A673 (cell line): ENCODE data around the gene RAP2B. TPM values are rescaled to one million over a fixed set of nuclear protein-coding genes. Genes with fewer than 3 reads are reported as not detected.
"Not testable (repeated sequence)": the region's sequence is repeated elsewhere in the genome, so short reads cannot be mapped to it uniquely, and the experiment has no call there.

Experiments used
- BruUV-seq: library from RNA; stranded (reverse); fragments of 400-500 nt; replicated peaks from 2 replicates; lab custom pipeline; 2021; lab: Mats Ljungman, UMichigan
- CTCF ChIA-PET: fragments of 300-600 bp; sonication (Branson Sonifier 250); formaldehyde crosslinking; loops from one replicate; lab custom pipeline; 2022; ENCODE audit warnings: antibody characterized with exemption; lab: Charles Lee
- POLR2A ChIA-PET: fragments of 300-600 bp; sonication (Branson Sonifier 250); formaldehyde crosslinking; loops from one replicate; lab custom pipeline; 2022; ENCODE audit warnings: antibody characterized with exemption; ENCODE audit not compliant: low non-redundant PET; lab: Charles Lee
- DNase-seq: peaks from one replicate; pipeline ENCODE4 v3.0.0-alpha.2; 2015; ENCODE audit warnings: low spot score
- H3K27ac ChIP-seq: fragments of 200-600 bp; sonication (generic); 2 replicates; pipeline ENCODE4 v1.5.1; 2016; ENCODE audit warnings: mixed run types, low read depth, mild to moderate bottlenecking, mixed read lengths, antibody characterized with exemption, low read length; ENCODE audit not compliant: poor library complexity, severe bottlenecking
- H3K27me3 ChIP-seq: fragments of 200-600 bp; sonication (generic); replicated peaks from 2 replicates; pipeline ENCODE4 v1.6.1; 2017; ENCODE audit warnings: mixed run types, low read depth, mild to moderate bottlenecking, mixed read lengths, antibody characterized with exemption, low read length; ENCODE audit not compliant: insufficient read depth, poor library complexity
- H3K36me3 ChIP-seq: fragments of 200-600 bp; sonication (generic); 2 replicates; pipeline ENCODE4 v1.6.1; 2016; ENCODE audit warnings: mixed run types, mild to moderate bottlenecking, mixed read lengths, antibody characterized with exemption, low read length; ENCODE audit not compliant: insufficient read depth, poor library complexity, severe bottlenecking
- H3K4me1 ChIP-seq: fragments of 200-600 bp; sonication (generic); 2 replicates; pipeline ENCODE4 v1.6.1; 2017; ENCODE audit warnings: mixed run types, mild to moderate bottlenecking, mixed read lengths, antibody characterized with exemption, low read length; ENCODE audit not compliant: insufficient read depth, poor library complexity, severe bottlenecking
- H3K4me3 ChIP-seq: fragments of 200-600 bp; sonication (generic); 2 replicates; pipeline ENCODE4 v1.5.1; 2016; ENCODE audit warnings: low read depth, mixed run types, mild to moderate bottlenecking, mixed read lengths, low read length; ENCODE audit not compliant: poor library complexity, severe bottlenecking
- H3K9me3 ChIP-seq: fragments of 200-600 bp; sonication (generic); 2 replicates; pipeline ENCODE4 v1.6.1; 2016; ENCODE audit warnings: mixed run types, low read depth, mild to moderate bottlenecking, mixed read lengths, antibody characterized with exemption, low read length; ENCODE audit not compliant: poor library complexity, severe bottlenecking
- EZH2 ChIP-seq: fragments of 200-600 bp; sonication (generic); IDR thresholded peaks from 2 replicates; pipeline ENCODE4 v1.6.1; 2017; ENCODE audit warnings: borderline replicate concordance, low read depth, mild to moderate bottlenecking, mixed read lengths, antibody characterized with exemption, low read length; ENCODE audit not compliant: poor library complexity, severe bottlenecking
- intact Hi-C: fragments of 100-400 bp; cut with micrococcal nuclease; formaldehyde crosslinking; loops from one replicate; pipeline ENCODE4 v1.10.0; 2022; ENCODE audit not compliant: unreplicated experiment
- total RNA-seq: library from RNA; stranded (reverse); gene quantifications from 2 replicates; pipeline ENCODE4 v1.2.3, GENCODE V29; 2021
- TF ChIP-seq, protein P1 (sequence below): fragments of 300-800, 200-600 bp; sonication (generic); conservative IDR thresholded peaks from 2 replicates; pipeline ENCODE4 v1.5.1; 2017; ENCODE audit warnings: low read depth, mild to moderate bottlenecking, antibody characterized with exemption, low read length, moderate library complexity, mixed read lengths

The RAP2B gene
- total RNA-seq, 1 experiment from 2014 or later = 15.8 TPM

DNA sequence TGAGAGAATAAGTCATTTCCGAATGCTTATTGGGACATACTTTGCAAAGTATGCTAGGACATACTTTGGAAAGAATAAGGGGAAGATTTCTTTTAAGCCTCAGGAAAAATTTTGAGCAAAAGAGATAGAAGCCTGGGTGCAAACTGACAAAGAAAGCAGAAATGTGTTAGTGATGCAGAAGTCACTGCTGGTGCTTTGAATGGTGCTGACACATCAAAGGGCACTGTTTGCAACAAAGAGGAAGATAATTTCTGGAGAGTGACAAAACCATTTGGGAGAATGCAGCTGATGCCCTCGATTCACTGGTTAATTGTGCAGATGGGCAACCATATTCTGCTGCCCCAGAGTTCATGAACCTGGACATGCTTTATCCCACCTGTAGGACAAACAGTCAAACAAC is 11.0 kb upstream of the RAP2B start:
- no peaks in the 10 kb centered on the region for H3K4me1 ChIP-seq
- TF ChIP-seq, protein P1, sequence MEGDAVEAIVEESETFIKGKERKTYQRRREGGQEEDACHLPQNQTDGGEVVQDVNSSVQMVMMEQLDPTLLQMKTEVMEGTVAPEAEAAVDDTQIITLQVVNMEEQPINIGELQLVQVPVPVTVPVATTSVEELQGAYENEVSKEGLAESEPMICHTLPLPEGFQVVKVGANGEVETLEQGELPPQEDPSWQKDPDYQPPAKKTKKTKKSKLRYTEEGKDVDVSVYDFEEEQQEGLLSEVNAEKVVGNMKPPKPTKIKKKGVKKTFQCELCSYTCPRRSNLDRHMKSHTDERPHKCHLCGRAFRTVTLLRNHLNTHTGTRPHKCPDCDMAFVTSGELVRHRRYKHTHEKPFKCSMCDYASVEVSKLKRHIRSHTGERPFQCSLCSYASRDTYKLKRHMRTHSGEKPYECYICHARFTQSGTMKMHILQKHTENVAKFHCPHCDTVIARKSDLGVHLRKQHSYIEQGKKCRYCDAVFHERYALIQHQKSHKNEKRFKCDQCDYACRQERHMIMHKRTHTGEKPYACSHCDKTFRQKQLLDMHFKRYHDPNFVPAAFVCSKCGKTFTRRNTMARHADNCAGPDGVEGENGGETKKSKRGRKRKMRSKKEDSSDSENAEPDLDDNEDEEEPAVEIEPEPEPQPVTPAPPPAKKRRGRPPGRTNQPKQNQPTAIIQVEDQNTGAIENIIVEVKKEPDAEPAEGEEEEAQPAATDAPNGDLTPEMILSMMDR = no peak
- TF ChIP-seq EZH2 = no peak
- no peak for DNase-seq
- BruUV-seq = no TSS peak
- CTCF ChIA-PET = no interaction called here
- no peaks in the 10 kb centered on the region for H3K36me3 ChIP-seq
- POLR2A ChIA-PET = no interaction called here
- no peaks in the 10 kb centered on the region for H3K9me3 ChIP-seq
- H3K27me3 ChIP-seq = no peaks in the 10 kb centered on the region
- intact Hi-C loops = no loop called here
- no peak overlapping the region for H3K27ac ChIP-seq
- no peak overlapping the region for H3K4me3 ChIP-seq

DNA sequence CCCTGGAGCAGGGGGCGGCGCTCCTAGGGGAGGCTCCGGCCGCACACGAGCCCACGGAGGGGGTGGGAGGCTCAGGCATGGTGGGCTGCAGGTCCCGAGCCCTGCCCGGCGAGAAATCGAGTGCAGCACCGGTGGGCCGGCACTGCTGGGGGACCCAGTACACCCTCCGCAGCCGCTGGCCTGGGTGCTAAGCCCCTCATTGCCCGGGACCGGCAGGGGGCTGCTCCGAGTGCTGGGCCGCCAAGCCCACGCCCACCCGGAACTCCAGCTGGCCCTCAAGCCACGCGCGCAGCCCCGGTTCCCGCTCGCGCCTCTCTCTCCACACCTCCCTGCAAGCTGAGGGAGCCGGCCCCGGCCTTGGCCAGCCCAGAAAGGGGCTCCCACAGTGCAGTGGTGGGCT is 6.2 kb upstream of the RAP2B start:
- H3K36me3 ChIP-seq, DNase-seq, BruUV-seq, H3K4me1 ChIP-seq, CTCF ChIA-PET, H3K27ac ChIP-seq, H3K9me3 ChIP-seq, POLR2A ChIA-PET, H3K4me3 ChIP-seq, intact Hi-C loops, H3K27me3 ChIP-seq: not testable (repeated sequence)

DNA sequence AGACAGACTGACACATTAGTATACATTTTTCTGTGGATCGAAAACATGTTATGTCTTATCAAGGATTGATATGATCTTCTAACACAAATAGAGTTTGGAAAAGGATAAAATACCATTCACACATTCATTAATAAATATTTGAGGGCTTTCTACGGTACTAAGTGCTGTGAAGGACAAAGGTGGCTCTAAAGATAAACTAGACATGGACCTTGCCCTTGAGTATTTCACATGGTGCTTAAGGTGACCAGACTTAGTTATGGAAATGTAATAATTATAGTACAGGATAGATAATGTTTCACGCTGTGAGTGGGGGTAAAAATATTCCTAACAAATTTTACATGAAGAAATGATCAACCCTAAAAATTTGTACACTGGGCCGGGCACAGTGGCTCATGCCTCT is 3.8 kb upstream of the RAP2B start:
- no peak overlapping the region for H3K4me3 ChIP-seq

DNA sequence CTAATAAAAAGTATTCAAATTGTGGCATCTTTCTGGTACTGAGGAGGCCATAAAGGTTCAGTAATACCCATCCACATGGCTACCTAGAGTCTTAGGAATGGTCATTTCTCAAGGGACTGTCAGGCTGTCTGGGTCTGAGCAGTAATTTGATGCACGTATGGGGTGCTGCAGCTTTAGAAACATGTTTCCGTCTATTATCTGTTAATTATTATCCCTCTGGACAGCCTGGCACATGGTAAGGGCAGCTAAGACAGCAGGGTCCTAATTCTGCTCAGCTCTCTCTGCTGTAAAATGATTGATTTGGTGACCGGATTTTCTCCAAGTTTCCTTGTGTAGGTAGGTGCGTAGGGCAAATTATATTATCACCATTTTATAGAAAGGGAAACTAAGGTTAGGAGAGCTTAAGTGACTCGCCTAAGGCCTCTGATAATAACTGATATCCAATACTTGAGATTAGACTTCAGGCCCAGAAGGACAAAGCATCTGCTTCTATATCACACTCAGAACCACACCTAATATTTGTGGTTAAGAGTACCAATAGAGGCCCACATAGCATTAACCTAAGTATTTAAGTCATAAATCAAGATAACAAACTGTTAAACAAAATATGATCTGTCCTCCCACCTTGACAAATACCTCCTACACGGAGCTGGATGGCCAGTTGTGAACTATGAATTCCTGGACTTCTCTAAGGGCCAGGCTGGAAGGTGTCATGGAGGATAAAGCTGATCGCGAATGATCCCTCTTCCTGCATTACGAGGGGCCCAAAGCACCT is 2.9 kb upstream of the RAP2B start:
- Histone ChIP-seq H3K36me3 (no peaks in the 10 kb centered on the region), H3K4me1 (peaks cover 4% of the 10 kb centered on the region), H3K27me3 (no peaks in the 10 kb centered on the region), H3K27ac (no peak overlapping the region), H3K9me3 (no peaks in the 10 kb centered on the region), H3K4me3 (no peak overlapping the region)
- BruUV-seq = no TSS peak
- no peak for TF ChIP-seq EZH2
- TF ChIP-seq, protein P1 = no peak
- POLR2A ChIA-PET = interaction anchor here (0.5 kb wide), 1 partner anchor 418 kb away, joined by 3 read pairs; no protein-coding TSS in a partner anchor
- intact Hi-C loops = loop anchor here (1.0 kb wide), 1 partner anchor 11 kb away; no protein-coding TSS in a partner anchor
- no peak for DNase-seq
- CTCF ChIA-PET = no interaction called here

More for the DNA sequence above, 3.8 kb upstream of the RAP2B start:
- TF ChIP-seq EZH2 = no peak
- CTCF ChIA-PET = no interaction called here
- no peaks in the 10 kb centered on the region for H3K36me3 ChIP-seq
- POLR2A ChIA-PET = no interaction called here
- no peaks in the 10 kb centered on the region for H3K4me1 ChIP-seq
- DNase-seq = no peak
- no peaks in the 10 kb centered on the region for H3K27me3 ChIP-seq
- H3K27ac ChIP-seq = no peak overlapping the region
- intact Hi-C loops = loop anchor here (1.0 kb wide), 1 partner anchor 10 kb away; no protein-coding TSS in a partner anchor
- no TSS peak for BruUV-seq
- no peaks in the 10 kb centered on the region for H3K9me3 ChIP-seq
